NCI-H2227 (cell line): ENCODE data around the gene NOTCH4.
A peak's percentile ranks its signal among the peaks of the same experiment; 100 is the strongest.

ENCODE experiments used
- DNase-seq: peaks from one replicate; lab custom pipeline; 2025; ENCODE audit not compliant: unreplicated experiment; lab: John Stamatoyannopoulos, UW

Gene NOTCH4

DNA sequence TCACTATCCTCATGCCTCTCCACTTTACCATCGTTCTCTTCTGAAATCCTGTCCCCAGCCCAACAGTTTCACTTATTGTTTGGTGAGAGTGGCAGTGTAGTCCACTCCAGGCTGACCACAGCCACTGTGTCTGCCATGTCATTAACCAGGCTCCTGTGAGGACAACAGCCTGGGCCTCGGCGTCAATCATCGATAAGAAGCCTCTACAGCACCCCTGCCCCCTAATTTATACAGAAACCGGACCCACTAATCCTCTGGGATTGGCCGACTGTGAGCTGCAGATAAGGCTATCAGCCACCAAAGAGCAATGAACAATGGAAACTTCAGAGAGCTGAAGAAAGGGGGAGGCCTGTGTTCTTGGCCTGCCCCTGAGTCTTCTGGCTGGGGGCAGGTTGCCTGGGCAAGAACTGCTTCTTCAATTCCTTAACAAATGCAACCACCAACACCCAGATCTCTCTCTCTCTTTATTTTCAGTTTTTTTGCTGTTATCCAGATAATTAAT is 56.1 kb downstream of the NOTCH4 start:
- no peak for DNase-seq

DNA sequence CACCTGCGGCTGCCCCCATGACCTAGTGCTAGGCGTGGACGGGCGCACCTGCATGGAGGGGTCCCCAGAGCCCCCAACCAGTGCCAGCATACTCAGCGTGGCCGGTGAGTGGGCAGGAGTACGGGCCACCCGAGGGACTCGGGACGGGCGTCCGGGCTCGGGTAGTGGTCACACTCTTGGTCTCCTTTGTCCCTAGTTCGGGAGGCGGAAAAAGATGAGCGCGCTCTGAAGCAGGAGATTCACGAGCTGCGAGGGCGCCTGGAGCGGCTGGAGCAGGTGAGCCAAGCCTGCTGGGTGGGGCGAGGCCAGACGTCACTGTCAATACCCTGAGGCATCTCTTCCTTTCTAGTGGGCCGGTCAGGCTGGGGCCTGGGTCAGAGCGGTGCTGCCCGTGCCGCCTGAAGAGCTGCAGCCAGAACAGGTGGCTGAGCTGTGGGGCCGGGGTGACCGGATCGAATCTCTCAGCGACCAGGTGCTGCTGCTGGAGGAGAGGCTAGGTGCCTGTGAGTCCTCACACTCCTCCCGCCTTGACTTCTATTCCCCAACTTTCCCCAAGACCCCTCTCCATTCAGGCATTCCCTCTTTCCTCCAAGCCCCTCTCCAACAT is 56.6 kb downstream of the NOTCH4 start:
- no peak for DNase-seq

DNA sequence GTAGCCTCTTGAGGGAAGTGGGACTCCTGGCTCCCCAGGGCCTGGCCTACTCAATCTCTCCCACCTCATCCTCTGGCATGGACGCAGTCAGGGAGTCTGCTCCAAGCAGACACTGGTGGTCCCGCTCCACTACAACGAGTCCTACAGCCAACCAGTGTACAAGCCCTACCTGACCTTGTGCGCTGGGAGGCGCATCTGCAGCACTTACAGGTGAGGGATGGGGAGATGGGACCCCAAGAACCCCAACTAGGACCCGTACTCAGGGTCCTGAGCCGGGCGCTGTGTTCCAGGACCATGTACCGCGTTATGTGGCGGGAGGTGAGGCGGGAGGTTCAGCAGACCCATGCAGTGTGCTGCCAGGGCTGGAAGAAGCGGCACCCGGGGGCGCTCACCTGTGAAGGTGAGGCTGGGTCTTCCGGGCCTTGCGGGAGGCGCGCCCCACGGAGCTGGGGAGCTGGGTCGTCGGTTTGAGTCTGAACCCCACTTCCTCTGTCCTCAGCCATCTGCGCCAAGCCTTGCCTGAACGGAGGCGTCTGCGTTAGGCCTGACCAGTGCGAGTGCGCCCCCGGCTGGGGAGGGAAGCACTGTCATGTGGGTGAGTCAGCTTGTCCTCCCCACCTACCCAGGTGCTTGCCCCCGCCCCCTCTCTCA is 57.3 kb downstream of the NOTCH4 start:
- no peak for DNase-seq

DNA sequence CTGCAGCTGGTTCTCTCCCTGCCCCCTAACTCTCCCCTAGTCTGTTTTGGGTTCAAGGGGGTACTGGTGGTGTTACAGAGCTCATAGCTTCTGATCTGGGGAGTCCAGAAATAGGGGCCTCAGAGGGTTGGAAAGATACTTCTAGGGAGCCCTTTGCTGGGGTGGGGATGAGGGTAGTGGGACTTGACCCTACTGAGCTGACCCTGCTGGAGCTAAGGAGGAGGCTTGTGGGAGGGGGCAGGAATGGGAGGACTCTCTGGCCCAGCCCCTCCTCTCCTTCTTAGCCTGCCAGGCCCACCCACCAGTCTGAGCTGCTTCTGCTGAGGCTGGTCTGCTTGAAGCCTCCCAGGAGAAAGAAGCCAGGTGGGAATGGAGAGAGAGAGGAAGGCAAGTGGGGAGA is 59.6 kb downstream of the NOTCH4 start, which contains the start of gene EGFL8:
Gene EGFL8, plus strand, starts transcription at position 301 of the 400 bp plus-strand sequence. CDS start 1,571 bp downstream, outside the sequence.
- DNase-seq, result no peak

DNA sequence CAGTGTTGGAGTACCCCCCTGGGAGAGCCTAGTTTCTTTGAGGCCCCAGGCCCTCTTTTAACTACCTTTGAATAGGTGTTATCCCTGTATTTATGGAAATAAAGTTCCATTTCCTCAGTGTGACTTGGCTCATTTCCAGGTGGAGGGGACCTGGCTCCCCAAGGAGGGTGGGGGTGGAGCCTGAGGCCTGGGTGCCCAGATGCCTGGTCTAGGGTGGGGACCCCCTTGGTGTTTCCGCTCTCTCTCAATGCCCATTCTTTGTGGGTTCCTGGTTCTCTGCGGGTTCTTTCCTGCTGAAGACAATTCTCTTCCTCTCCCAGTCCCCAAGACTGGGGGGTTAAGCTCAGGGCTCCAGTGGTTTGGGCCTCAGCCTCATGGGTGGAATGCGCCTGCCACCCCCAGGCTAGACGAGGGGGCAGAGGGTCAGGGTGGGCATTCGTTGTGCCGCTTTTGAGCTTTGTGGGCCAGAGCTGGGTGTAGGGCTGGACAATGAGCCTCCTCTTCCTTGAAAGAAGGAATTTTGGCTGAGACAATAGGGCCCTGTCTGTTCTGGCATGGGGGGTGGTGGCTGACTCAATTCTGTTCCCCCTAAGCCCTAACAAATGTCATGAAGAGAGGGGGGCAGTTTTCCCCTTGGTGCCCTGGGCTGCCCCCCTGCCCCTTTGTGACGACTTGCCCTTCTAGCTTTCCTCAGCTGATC is 60.2 kb downstream of the NOTCH4 start:
- no peak for DNase-seq

DNA sequence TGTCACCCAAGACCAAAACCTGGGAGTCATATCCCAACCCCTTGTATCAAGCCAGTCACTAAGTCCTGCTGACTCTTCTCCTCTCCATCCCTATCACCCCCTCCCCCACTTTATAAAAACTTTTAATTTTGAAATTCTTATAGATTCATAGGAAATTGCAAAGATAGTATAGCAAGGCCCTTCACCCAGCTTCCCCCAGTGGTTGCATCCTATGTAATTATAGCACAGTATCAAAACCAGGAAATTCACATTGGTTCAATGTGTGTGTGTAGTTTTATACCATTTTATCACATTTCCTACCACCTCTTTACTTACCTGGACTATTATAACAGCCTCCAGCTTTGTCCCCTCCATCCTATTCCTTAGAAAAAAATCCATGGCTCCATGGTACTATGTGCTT is 65.8 kb downstream of the NOTCH4 start:
- no peak for DNase-seq

DNA sequence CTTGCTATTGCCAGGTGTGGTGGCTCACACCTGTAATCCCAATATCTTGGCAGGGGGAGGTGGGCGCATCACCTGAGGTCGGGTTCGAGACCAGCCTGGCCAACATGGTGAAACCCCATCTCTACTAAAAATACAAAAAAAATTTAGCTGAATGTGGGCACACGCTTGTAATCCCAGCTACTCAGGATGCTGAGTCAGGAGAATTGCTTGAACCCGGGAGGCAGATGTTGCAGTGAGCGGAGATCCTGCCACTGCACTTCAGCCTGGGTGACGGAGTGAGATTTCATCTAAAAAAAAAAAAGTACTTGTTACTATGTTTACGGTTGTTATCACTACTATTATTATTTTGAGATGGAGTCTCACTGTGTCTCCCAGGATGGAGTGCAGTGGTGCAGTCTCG is 67.0 kb downstream of the NOTCH4 start:
- no peak for DNase-seq

DNA sequence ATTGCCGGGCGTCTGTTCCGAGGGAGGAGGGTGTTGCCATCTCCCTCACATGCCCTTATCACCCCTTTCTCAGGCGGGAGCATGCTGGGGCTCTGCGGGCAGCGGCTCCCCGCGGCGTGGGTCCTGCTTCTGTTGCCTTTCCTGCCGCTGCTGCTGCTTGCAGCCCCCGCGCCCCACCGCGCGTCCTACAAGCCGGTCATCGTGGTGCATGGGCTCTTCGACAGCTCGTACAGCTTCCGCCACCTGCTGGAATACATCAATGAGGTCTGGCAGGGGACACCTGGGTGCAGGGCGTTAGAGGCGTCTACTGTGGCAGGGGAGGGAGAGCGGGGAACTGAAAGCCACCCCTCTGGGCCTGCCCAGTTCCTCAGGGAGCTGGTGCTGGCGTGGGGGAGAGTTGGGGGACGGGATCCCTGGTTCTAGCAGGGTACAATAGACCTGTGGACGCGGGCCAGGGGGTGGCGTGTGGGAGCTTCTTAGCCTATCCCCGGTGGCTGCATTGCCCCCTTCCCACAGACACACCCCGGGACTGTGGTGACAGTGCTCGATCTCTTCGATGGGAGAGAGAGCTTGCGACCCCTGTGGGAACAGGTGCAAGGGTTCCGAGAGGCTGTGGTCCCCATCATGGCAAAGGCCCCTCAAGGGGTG is 69.2 kb downstream of the NOTCH4 start:
- DNase-seq, result peak; percentile 74

DNA sequence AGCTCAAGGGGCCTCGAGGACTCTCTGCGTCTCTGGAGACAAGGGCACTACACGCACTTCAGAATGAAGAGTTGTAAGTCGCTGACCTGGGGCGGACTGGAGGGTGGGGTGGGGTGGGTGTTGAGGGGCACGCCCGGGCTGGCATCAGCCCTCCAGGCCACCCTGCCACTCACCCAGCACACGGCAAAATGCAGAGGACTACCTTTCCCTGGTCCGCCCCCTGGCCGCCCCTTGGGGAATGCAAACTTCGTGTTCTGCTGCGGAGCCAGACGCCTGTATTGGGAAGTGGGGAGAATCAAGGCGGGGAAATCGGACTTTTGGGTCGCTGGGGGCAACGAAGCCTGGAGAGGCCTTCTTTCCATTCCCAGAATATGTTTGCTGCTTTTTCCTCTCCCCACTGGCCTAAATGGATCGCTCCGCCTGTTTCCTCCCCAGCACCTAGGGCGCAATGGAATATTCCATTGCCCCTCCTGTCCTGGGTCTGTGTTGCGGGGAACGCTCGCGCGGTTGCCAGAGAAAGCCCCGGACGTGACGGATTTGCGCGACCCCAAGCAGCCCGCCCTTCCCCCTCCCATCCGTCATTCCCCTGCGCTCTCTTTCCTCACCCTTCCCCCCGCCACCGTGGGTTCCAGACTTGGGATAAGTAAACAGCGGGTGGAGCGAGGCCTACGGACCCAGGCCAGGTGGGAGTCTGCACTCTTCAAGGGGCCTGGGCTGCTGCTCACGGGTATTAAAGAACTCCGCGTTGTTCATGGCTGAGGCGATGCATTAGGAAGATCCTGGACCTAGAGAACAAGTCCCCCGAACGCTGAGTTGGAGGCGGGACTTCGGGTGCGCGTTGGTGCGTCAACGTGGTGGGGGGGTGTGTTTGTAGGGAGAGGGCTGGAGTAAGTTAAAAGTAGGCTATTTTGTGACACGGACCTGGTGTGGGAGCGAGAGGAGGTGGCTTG is 70.0 kb downstream of the NOTCH4 start, which contains the start of gene PPT2:
Gene PPT2, plus strand, starts transcription at position 578 of the 950 bp plus-strand sequence. CDS start 454 bp downstream, outside the sequence.
- peak; percentile 94 for DNase-seq

DNA sequence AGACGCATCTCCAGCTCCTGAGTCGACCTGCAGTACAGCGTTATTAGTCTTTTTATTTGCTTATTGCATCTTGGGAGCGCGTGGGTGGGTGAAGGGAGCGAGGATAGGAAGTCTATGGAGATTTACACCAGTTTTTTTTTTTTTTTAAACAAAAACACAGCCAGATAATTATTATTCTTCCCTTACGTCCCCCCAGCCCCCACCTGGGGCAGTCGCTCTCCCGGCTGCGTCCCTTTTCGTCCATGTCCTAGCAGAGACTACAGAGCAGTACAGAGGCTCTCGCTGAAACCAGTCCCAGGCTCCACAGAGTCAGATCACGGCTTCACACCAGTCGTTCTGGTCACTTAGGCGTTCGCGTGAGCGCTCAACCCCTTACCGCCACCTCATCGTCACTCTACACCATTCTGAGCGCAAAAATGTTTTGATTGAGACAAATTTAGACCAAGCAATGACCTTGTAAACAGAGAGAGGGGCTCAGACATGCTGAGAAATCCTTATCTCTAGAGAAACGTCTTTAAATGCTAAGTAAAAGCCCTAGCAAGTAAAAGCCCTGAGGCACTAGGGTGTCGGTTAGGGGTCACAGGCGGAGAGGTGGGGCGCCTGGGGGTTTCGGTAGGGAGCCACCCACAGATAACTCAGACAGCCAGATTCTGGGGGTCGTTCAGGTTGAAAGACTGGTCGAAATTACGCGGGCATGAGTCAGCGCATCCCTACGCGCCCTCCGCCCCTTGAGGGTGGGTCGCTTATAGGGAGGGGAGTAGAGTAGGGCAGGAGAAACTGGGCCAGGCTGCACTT is 70.9 kb downstream of the NOTCH4 start:
- peak; percentile 79 for DNase-seq

DNA sequence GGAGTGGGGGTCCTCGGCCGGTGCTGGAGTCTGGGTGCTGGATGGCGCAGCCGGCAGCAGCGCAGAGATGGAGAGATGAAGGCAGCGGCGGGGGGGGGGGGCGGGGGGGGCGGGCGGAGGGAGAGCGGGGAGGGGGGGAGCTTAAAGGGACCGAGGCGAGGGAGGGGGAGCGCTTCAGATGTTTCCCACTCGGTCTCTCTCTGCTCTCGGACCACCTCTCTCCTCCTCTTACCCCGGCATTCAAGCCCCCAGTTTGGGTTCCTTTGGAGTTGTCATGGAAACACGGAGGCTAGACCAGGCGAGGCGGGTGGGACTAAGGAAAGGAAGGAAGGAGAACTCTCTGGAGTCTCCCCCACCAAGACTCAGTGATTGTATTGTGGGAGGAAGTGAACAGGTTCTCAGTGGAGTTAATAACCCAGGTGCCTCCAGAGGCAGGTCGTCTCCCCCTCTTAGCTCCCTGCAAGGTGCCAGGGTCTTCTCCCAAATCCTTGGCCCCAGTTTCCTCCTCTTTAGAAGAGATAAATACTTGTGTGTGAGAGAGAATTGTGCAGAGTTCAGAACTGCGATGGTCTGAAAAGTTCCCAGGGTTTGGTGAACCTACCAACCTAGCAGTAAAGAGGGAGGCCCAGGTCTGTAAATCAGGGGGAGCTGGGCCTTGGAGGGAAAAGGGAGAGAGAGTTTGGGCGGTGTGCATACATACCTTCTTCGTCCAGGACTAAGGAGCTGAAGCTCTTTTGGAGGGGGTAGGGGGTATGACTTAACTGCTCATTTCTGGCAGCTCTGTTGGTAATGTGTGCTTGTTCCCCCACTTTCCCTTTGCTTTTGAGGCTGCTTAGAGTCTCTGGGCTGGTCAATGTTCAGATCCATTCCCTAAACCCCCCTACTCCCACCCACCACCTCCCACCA is 71.8 kb downstream of the NOTCH4 start, which contains the start of gene PRRT1:
Gene PRRT1, minus strand, starts transcription at position 77 of the 906 bp plus-strand sequence. CDS start 112 bp downstream, outside the sequence.
- peak; percentile 53 for DNase-seq

DNA sequence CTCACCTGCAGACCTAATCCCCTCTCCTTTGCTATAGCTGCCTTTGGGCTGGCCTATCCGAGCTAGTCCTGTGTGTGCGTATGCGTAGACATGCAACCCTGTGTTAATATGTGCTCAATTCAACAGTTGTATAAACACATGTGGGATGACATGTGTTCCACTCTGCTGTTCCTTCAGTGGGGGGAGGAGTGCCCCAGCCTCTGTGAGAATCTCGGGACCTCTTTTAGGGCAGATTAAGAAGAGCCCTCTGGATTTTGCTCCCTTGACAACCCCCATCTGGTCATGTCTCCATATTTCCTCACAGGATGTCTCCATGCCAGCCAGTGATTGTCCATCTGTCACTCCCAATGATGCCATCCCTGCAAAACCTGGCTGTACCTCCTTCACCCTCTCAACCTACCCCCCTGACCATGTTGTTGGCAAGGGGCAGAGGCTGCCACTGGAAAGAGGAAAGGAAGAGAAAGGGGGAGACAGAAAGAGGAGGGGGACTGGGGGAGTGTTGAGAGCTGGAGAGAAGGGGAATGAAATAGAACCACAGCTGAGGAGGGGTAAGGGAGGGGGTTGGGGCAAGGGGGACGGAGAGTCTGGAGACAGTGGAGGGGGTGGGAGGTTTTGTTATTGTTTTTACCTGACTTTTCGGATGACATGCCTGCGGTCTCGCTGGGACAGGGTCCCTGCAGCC is 72.5 kb downstream of the NOTCH4 start:
- DNase-seq, result no peak

DNA sequence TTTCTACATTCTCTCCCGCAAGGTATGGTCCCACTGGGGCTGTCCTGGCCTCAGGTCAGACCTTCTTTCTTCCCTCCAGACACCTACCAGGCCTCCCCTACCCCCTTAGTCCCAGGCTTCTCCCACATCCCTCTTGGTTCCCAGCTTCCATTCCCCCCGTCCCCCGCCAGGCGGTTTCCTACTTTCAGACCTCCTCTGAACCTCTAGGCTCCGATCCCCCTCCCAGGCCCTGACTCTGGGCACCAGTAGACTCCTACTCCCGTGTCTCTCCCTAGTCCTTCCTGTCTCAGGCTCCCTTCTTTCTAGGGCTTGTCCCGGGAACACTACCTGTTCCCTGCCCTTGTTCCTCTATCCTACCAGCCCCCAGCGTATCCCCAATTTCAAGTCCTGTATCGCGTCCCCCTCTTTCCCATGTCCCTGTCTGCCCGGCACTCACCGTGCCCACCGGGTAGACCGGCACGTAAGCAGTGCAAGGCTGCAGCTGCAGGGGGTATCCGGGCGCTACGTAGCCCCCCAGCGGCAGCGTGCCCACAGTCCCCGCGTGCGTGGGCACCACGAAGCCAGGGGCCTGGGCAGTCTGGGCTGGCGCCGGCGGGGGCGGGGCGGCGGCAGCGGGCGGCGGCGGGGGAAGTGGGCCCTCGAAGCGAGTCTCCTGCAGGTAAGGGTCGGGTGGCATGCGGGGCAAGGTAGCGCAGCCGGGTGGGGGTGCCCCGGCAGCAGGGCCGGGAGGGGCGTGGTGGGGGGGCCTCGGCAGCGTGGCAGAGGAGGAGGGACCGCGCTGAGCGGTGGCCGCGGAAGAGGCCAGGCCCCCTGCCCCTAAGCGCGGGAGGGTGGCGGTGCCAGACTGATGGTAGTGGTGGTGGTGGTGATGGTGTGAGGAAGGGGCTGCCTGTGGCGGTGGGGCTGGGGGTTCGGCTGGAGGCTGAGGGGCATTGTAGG is 73.7 kb downstream of the NOTCH4 start:
- no peak for DNase-seq

DNA sequence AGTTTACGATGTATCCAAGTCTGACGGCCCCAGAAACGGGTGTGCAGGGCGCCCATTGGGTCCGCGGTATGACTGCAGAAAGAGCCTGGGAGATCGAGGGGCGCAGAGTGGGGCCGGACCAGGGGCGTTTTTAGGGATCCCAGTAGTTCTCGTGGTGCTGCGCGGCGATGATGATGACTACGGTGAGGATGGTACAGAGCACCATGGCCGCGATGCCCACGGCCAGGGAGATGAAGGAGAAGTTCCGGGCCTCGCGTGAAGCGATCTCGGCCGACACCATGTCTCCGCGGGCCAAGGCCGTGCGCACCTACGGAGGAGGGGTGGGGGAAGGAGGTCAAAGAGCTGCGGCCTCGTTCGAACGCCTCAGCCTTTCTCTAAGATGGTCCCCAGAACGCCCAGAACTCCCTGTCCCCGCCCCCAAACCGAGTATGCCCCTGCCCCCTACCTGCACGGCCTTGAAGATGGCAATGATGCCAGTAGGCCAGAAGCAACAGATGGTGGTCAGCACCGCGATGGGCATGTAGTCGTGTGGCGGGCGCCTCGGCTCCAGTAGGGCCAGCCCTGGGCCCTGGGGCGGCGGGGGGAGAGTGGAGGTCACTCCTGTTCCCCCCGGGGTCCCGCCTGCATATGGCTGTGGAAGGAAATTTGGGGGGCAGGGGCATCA is 74.6 kb downstream of the NOTCH4 start:
- no peak for DNase-seq

DNA sequence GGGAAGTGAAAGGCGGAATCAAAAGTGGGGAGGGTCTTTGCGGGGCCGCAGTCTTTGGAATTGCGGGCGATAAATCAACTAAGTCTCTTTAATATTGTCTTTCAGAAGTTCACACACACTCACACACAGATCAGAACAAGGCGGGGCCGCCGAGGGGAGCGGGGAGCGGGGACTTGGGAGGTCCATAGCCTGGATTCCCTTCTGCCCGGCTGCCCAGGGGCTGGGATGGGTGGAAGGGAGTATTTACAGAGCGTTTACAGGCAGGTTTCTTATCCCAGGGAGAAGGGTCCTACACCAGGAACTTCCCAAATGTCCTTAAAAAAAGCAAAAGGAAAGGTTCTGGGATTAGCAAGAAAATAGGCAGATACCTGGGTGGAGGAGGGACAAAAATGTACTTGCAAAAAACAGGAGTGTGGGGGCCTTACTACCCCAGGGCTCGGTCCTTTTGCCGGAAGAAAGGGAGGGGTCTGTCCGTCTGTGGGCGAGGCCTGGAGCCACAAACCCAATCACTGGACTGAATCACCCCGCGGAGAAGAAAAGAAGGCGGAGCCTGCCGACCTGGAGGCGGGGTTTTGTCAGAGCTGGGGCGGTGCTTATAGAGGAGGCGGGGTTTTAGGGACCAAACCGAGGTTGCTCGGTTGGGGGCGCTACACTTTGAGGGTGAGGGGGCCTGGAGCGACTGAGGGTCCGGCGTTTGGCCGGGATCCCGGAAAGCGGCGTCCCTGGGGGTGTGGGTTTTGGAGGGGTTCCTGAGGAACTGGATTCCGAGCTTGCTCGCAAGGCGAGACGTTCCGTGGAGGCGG is 75.4 kb downstream of the NOTCH4 start:
- no peak for DNase-seq
